Type B pancreatic cell (in vitro differentiated cells): ENCODE measurements around the gene CYP1B1. TPM values are rescaled to one million over a fixed set of nuclear protein-coding genes. Genes with fewer than 3 reads are reported as not detected.
"Not testable (repeated sequence)": the region's sequence is repeated elsewhere in the genome, so short reads cannot be mapped to it uniquely, and the experiment has no call there.

Experiments
- DNase-seq: peaks from one replicate; pipeline ENCODE4 v3.0.0; 2021; ENCODE audit warnings: mixed read lengths; ENCODE audit not compliant: unreplicated experiment; ENCODE audit errors: extremely low spot score
- H3K27ac Mint-ChIP-seq: 2 replicates; pipeline ENCODE4 v1.8.0; 2021; ENCODE audit warnings: mild to moderate bottlenecking, mixed read lengths
- H3K27me3 Mint-ChIP-seq: 2 replicates; pipeline ENCODE4 v1.8.0; 2021; ENCODE audit warnings: mixed read lengths
- H3K36me3 Mint-ChIP-seq: 2 replicates; pipeline ENCODE4 v1.8.0; 2021; ENCODE audit warnings: mixed read lengths
- H3K4me1 Mint-ChIP-seq: one replicate; pipeline ENCODE4 v1.8.0; 2021; ENCODE audit warnings: mixed read lengths; ENCODE audit not compliant: unreplicated experiment
- H3K4me3 Mint-ChIP-seq: 2 replicates; pipeline ENCODE4 v1.8.0; 2021; ENCODE audit warnings: mild to moderate bottlenecking, mixed read lengths
- H3K9me3 Mint-ChIP-seq: 2 replicates; pipeline ENCODE4 v1.8.0; 2021; ENCODE audit warnings: mixed read lengths
- total RNA-seq: library from RNA; stranded (reverse); gene quantifications from 2 replicates; pipeline ENCODE4 v1.2.1, GENCODE V29; 2021; ENCODE audit warnings: low replicate concordance
- TF ChIP-seq, protein P1 (sequence below): fragments of 200-600 bp; sonication (generic); conservative IDR thresholded peaks from 2 replicates; pipeline ENCODE4 v1.5.0; 2021; ENCODE audit warnings: antibody characterized with exemption, mild to moderate bottlenecking

CYP1B1 gene
- total RNA-seq, 1 donor from 2014 or later, result 176 TPM

- Mint-ChIP-seq H3K27ac (peak overlapping the region; percentile 33), H3K4me1 (peaks cover 28% of the 10 kb centered on the region), H3K27me3 (peaks cover 32% of the 10 kb centered on the region), H3K4me3 (peak overlapping the region; percentile 35)
- not testable (repeated sequence) for DNase-seq, H3K9me3 Mint-ChIP-seq, H3K36me3 Mint-ChIP-seq
These were observed 6.8 kb upstream of the CYP1B1 start for GRCh38 chr2:38082727-38083126.

DNA sequence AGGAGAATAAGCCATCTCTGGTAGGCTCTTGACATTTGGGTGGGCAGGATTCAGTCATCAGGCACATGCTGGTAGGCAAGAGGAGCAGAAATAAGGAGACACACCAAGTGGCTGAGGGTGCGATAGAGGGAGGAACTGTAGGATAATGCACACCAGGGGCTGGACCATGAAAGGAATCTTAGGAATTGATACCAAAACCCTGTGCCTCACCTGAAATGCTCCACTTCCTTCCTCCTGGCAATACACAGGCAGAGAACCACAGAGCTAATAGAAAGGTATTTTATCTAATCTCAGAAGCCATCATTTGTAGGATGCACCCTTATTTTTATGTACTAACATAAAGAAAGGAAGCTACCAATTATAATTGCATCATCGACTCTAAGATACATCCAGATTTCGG is 4.4 kb upstream of the CYP1B1 start:
- Mint-ChIP-seq H3K9me3 (peaks cover 4% of the 10 kb centered on the region), H3K27me3 (peaks cover 35% of the 10 kb centered on the region), H3K4me3 (peak overlapping the region; percentile 51), H3K4me1 (peaks cover 34% of the 10 kb centered on the region), H3K27ac (peak overlapping the region; percentile 79), H3K36me3 (peaks cover 8% of the 10 kb centered on the region)
- TF ChIP-seq, protein P1, sequence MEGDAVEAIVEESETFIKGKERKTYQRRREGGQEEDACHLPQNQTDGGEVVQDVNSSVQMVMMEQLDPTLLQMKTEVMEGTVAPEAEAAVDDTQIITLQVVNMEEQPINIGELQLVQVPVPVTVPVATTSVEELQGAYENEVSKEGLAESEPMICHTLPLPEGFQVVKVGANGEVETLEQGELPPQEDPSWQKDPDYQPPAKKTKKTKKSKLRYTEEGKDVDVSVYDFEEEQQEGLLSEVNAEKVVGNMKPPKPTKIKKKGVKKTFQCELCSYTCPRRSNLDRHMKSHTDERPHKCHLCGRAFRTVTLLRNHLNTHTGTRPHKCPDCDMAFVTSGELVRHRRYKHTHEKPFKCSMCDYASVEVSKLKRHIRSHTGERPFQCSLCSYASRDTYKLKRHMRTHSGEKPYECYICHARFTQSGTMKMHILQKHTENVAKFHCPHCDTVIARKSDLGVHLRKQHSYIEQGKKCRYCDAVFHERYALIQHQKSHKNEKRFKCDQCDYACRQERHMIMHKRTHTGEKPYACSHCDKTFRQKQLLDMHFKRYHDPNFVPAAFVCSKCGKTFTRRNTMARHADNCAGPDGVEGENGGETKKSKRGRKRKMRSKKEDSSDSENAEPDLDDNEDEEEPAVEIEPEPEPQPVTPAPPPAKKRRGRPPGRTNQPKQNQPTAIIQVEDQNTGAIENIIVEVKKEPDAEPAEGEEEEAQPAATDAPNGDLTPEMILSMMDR, result no peak
- no peak for DNase-seq

DNA sequence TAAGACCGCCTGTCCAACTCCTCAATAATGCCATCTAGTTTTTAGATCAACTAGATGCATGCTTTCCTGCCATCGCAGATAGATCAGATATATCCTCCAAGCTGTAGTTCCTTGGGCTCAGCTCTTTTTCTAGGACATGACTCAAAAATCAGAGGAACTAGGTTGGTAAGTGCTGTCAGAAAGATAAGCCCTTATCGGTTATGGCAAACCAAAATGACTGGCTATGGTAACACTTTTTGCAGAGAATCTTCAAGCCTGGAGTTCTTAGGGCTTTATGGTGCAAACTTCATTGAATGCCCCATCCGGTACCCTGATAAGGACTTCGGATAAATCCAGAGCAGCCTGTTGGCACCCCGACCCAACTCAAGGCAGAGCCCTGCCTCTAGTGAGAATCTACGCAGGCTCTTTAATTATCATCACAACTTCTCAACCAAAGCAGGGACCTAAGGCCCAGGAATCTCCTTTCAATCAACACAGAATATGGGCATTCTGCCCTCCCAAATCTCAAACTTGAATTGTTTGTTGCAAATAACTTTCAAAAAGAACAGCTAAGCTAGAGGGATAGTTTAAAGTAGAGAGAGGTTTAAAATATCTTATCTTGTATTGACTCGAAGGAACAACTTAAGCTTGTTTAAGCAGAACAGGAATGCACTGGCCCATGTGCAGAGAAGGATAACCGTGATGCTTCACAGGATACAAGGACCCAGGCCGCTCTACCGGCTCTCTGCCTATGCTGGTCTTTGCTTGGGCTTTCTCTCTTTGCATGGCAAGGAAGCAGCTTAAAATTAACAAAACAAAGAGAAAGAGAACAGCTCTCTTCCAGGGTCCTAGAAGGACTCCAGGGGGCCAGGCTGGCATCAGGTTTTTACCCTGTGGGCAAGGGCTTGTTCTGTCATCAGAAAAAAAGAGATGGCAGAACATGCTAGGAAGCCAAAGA is 3.4 kb upstream of the CYP1B1 start:
- Mint-ChIP-seq H3K27ac (peak overlapping the region; percentile 79), H3K4me3 (peak overlapping the region; percentile 31), H3K27me3 (peaks cover 26% of the 10 kb centered on the region), H3K4me1 (peaks cover 30% of the 10 kb centered on the region), H3K9me3 (no peaks in the 10 kb centered on the region), H3K36me3 (peaks cover 8% of the 10 kb centered on the region)
- no peak for DNase-seq
- TF ChIP-seq, protein P1, result no peak

- peak overlapping the region; percentile 97 for H3K27ac Mint-ChIP-seq
- TF ChIP-seq, protein P1, result no peak
- peak overlapping the region; percentile 87 for H3K4me3 Mint-ChIP-seq
- no peaks in the 10 kb centered on the region for H3K9me3 Mint-ChIP-seq
- peaks cover 21% of the 10 kb centered on the region for H3K4me1 Mint-ChIP-seq
- H3K36me3 Mint-ChIP-seq, result peaks cover 23% of the 10 kb centered on the region
- no peak for DNase-seq
- H3K27me3 Mint-ChIP-seq, result peaks cover 35% of the 10 kb centered on the region
These were observed 1.4 kb upstream of the CYP1B1 start for GRCh38 chr2:38077431-38077769.

GRCh38 chr2:38076710-38077430 is 919 bp upstream of the CYP1B1 start:
- Mint-ChIP-seq H3K9me3 (no peaks in the 10 kb centered on the region), H3K4me3 (peak overlapping the region; percentile 94), H3K27me3 (peaks cover 35% of the 10 kb centered on the region), H3K27ac (peak overlapping the region; percentile 98), H3K4me1 (peaks cover 21% of the 10 kb centered on the region), H3K36me3 (peaks cover 24% of the 10 kb centered on the region)
- TF ChIP-seq, protein P1, result peak; percentile 55
- DNase-seq, result peak; percentile 87
